Colonic mucosa (tissue), 4 donors: ENCODE measurements around the gene DIRAS2. TPM values are rescaled to one million over a fixed set of nuclear protein-coding genes. Genes with fewer than 3 reads are reported as not detected.
"Not testable (repeated sequence)": the region's sequence is repeated elsewhere in the genome, so short reads cannot be mapped to it uniquely, and the experiment has no call there.

Experiments used
- DNase-seq: peaks from one replicate; pipeline ENCODE4 v3.0.0-alpha.2; 2020
- H3K27ac ChIP-seq: fragments of 200-600 bp; one replicate; pipeline ENCODE4 v1.8.0; 2021
- H3K27me3 ChIP-seq: fragments of 200-600 bp; one replicate; pipeline ENCODE4 v1.8.0; 2021
- H3K36me3 ChIP-seq: fragments of 200-600 bp; one replicate; pipeline ENCODE4 v1.8.0; 2021
- H3K4me1 ChIP-seq: fragments of 200-600 bp; one replicate; pipeline ENCODE4 v1.8.0; 2021; ENCODE audit warnings: mild to moderate bottlenecking
- H3K4me3 ChIP-seq: fragments of 200-600 bp; one replicate; pipeline ENCODE4 v1.8.0; 2021
- H3K9ac ChIP-seq, 2 donors: one replicate each; pipeline ENCODE4 v1.7.0; 2013; ENCODE audit warnings: control low read depth in 2 of 2, low read depth in 2 of 2, low read length in 2 of 2
- H3K9me3 ChIP-seq: fragments of 200-600 bp; one replicate; pipeline ENCODE4 v1.8.0; 2021
- CTCF ChIP-seq: fragments of 200-600 bp; IDR thresholded peaks from one replicate; pipeline ENCODE4 v1.8.0; 2022; ENCODE audit warnings: antibody characterized with exemption, mild to moderate bottlenecking
- intact Hi-C: fragments of 100-400 bp; cut with DNase I; formaldehyde crosslinking; loops from one replicate; pipeline ENCODE4 v1.14.1; 2022
- total RNA-seq, 2 donors: library from RNA; stranded (reverse); fragmentation: NEBNext Ultra II Directional in 1 of 2; extraction: Animal tissue kit (Norgen Biotek cat#: 25700) in 1 of 2; gene quantifications; one replicate each; pipeline ENCODE4 v1.2.1, GENCODE V29; 2021
- donor health status: healthy.
- donor health status: DM: no; HTN: no; CAD: no.
- donor health status: DM: no; HTN: no; CAD: no.

Gene DIRAS2
- total RNA-seq, 2 donors from 2014 or later, result 0.40 TPM; not detected in 1

GRCh38 chr9:90659650-90660364, 17.2 kb upstream of the DIRAS2 start:
- Histone ChIP-seq H3K4me1 (no peaks in the 10 kb centered on the region), H3K9me3 (no peaks in the 10 kb centered on the region), H3K27me3 (no peaks in the 10 kb centered on the region), H3K36me3 (no peaks in the 10 kb centered on the region), H3K4me3 (no peak overlapping the region), H3K9ac (no peak overlapping the region), H3K27ac (no peak overlapping the region)
- DNase-seq, result no peak
- intact Hi-C loops, result no loop called here
- TF ChIP-seq CTCF, result no peak

GRCh38 chr9:90658783-90659182, 16.2 kb upstream of the DIRAS2 start:
- H3K4me1 ChIP-seq, result no peaks in the 10 kb centered on the region
- no peak for DNase-seq
- no peak overlapping the region for H3K27ac ChIP-seq
- no peaks in the 10 kb centered on the region for H3K36me3 ChIP-seq
- H3K4me3 ChIP-seq, result no peak overlapping the region
- no peaks in the 10 kb centered on the region for H3K27me3 ChIP-seq
- H3K9me3 ChIP-seq, result no peaks in the 10 kb centered on the region
- no peak for TF ChIP-seq CTCF
- intact Hi-C loops, result no loop called here
- no peak overlapping the region for H3K9ac ChIP-seq

- Histone ChIP-seq H3K4me3 (no peak overlapping the region), H3K9me3 (no peaks in the 10 kb centered on the region), H3K27ac (no peak overlapping the region), H3K9ac (no peak overlapping the region), H3K27me3 (no peaks in the 10 kb centered on the region), H3K36me3 (no peaks in the 10 kb centered on the region), H3K4me1 (no peaks in the 10 kb centered on the region)
- DNase-seq, result no peak
- intact Hi-C loops, result no loop called here
- no peak for TF ChIP-seq CTCF
Observed at GRCh38 chr9:90658181-90658580, 15.6 kb upstream of the DIRAS2 start.

GRCh38 chr9:90656876-90657275, 14.3 kb upstream of the DIRAS2 start:
- H3K27ac ChIP-seq, H3K4me1 ChIP-seq, H3K36me3 ChIP-seq, intact Hi-C loops, H3K9ac ChIP-seq, H3K4me3 ChIP-seq, H3K27me3 ChIP-seq, H3K9me3 ChIP-seq, DNase-seq: not testable (repeated sequence)

GRCh38 chr9:90651246-90651645, 8.6 kb upstream of the DIRAS2 start:
- TF ChIP-seq CTCF, result no peak
- intact Hi-C loops, result no loop called here

GRCh38 chr9:90647843-90648242, 5.2 kb upstream of the DIRAS2 start:
- DNase-seq, result no peak
- no peak overlapping the region for H3K9ac ChIP-seq
- TF ChIP-seq CTCF, result no peak
- no peak overlapping the region for H3K27ac ChIP-seq
- H3K4me1 ChIP-seq, result no peaks in the 10 kb centered on the region
- peaks cover 4% of the 10 kb centered on the region for H3K27me3 ChIP-seq
- no peaks in the 10 kb centered on the region for H3K36me3 ChIP-seq
- no peak overlapping the region for H3K4me3 ChIP-seq
- no peaks in the 10 kb centered on the region for H3K9me3 ChIP-seq
- intact Hi-C loops, result no loop called here

More at GRCh38 chr9:90651246-90651645, 8.6 kb upstream of the DIRAS2 start:
- H3K27ac ChIP-seq, result no peak overlapping the region
- no peaks in the 10 kb centered on the region for H3K9me3 ChIP-seq
- H3K4me3 ChIP-seq, result no peak overlapping the region
- DNase-seq, result no peak
- no peaks in the 10 kb centered on the region for H3K4me1 ChIP-seq
- H3K36me3 ChIP-seq, result no peaks in the 10 kb centered on the region
- H3K27me3 ChIP-seq, result no peaks in the 10 kb centered on the region
- H3K9ac ChIP-seq, result no peak overlapping the region
